Heart left ventricle (tissue), 13 donors: ENCODE measurements around the gene ITIH5.

ENCODE experiments used
- CTCF ChIP-seq, 12 donors: fragments of 200-600 bp; sonication (generic) in 4 of 12; IDR thresholded peaks; one replicate each; pipeline versions ENCODE4 v1.5.0 to v1.8.0; 2018 to 2022; ENCODE audit warnings: antibody characterized with exemption in 12 of 12, mild to moderate bottlenecking in 5 of 12
- POLR2A ChIP-seq, 2 donors: fragments of 450-650 bp; IDR thresholded peaks; one replicate each; pipeline ENCODE4 v1.6.1; 2017; ENCODE audit warnings: antibody characterized with exemption in 2 of 2, mild to moderate bottlenecking in 2 of 2, moderate library complexity in 2 of 2
- donor health status: ischemic (EF 13 %, LVEDD 7.1; RV severe dilation, severe dysfunction).
- donor health status: DM: no; HTN: yes; CAD: no.
- donor health status: DM: no; HTN: no; CAD: no.
- donor health status: ischemic (EF 25% LVEDD 6.9; RV normal size, moderate dysfunction).
- donor health status: ischemic (EF 25% LVEDD 5.7; RV mildly dilated, moderate dysfunction).
- donor health status: ischemic (EF 35%, LVEDD 5.7; RV mildly dilated, moderate dysfunction).
- donor health status: nonischemic (EF 11% LVEDD 7.7; RV severe dilation, severe dysfunction).
- donor health status: DM: yes; HTN: yes; CAD: no.
- donor health status: PGD.
- donor health status: ischemic (EF 29% LVEDD 5.4; RV normal size, mild dysfunction).
- donor health status: nonischemic (EF 23%, LVEDD 6.1; RV moderate dilation, normal function).

GRCh38 chr10:7577176-7577575, 89.6 kb downstream of the ITIH5 start:
- TF ChIP-seq CTCF (IDR thresholded peaks at IDR 0.05) (no peak), POLR2A (IDR thresholded peaks at IDR 0.05) (no peak)
